Nephron (organoid): ENCODE results near the gene ZNF575.
"Not testable (repeated sequence)": the region's sequence is repeated elsewhere in the genome, so short reads cannot be mapped to it uniquely, and the experiment has no call there.

Experiments
- H3K27ac Mint-ChIP-seq, 3 experiments: 2 replicates each; pipeline ENCODE4 v1.8.0; 2020; ENCODE audit warnings: mixed read lengths in 3 of 3, mild to moderate bottlenecking in 2 of 3, moderate library complexity in 1 of 3
- H3K27me3 Mint-ChIP-seq: 2 replicates; pipeline ENCODE4 v1.8.0; 2021; ENCODE audit warnings: low read depth, mild to moderate bottlenecking, moderate library complexity, mixed read lengths
- H3K36me3 Mint-ChIP-seq: 2 replicates; pipeline ENCODE4 v1.8.0; 2020; ENCODE audit warnings: low read depth, mixed read lengths
- H3K4me1 Mint-ChIP-seq: 2 replicates; pipeline ENCODE4 v1.8.0; 2020; ENCODE audit warnings: mixed read lengths
- H3K4me3 Mint-ChIP-seq, 3 experiments: 2 replicates each; pipeline ENCODE4 v1.8.0; 2020; ENCODE audit warnings: mild to moderate bottlenecking in 3 of 3, mixed read lengths in 3 of 3, moderate library complexity in 2 of 3
- H3K9me3 Mint-ChIP-seq: 2 replicates; pipeline ENCODE4 v1.8.0; 2020; ENCODE audit warnings: mixed read lengths
- TF ChIP-seq, protein P1 (sequence below), 3 experiments: fragments of 200-600 bp; sonication (generic); IDR thresholded peaks; one replicate each; pipeline ENCODE4 v1.5.0; 2021; ENCODE audit warnings: antibody characterized with exemption in 3 of 3; ENCODE audit not compliant: unreplicated experiment in 3 of 3

Gene ZNF575

DNA sequence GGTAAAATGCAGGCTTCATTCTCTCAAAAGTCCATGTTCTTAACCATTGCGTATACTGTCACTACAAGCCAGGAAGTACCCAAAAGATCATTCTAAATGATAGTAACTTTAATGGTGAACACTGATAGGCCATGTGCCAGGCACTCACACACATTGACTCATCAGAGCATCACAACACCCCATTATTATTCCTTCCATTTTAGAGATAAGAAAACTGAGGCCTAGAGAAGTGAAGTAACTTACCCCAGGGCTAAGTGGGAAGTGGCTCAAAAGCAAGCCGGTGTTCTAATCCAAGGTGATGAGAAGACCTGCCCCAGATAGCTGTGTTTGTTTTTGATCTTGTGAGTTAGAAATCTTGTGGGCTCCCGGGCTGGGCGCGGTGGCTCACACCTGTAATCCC lies 27.0 kb upstream of the ZNF575 start:
- Mint-ChIP-seq H3K9me3 (no peaks in the 10 kb centered on the region), H3K4me1 (peaks cover 27% of the 10 kb centered on the region), H3K36me3 (peaks cover 23% of the 10 kb centered on the region), H3K27ac (no peak overlapping the region), H3K4me3 (peak overlapping the region; percentile 45 to 59 (median 53)), H3K27me3 (peaks cover 15% of the 10 kb centered on the region)
- TF ChIP-seq, protein P1, sequence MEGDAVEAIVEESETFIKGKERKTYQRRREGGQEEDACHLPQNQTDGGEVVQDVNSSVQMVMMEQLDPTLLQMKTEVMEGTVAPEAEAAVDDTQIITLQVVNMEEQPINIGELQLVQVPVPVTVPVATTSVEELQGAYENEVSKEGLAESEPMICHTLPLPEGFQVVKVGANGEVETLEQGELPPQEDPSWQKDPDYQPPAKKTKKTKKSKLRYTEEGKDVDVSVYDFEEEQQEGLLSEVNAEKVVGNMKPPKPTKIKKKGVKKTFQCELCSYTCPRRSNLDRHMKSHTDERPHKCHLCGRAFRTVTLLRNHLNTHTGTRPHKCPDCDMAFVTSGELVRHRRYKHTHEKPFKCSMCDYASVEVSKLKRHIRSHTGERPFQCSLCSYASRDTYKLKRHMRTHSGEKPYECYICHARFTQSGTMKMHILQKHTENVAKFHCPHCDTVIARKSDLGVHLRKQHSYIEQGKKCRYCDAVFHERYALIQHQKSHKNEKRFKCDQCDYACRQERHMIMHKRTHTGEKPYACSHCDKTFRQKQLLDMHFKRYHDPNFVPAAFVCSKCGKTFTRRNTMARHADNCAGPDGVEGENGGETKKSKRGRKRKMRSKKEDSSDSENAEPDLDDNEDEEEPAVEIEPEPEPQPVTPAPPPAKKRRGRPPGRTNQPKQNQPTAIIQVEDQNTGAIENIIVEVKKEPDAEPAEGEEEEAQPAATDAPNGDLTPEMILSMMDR (IDR thresholded peaks at IDR 0.05; ENCODE audit: unreplicated experiment in 3 of 3) = no peak

DNA sequence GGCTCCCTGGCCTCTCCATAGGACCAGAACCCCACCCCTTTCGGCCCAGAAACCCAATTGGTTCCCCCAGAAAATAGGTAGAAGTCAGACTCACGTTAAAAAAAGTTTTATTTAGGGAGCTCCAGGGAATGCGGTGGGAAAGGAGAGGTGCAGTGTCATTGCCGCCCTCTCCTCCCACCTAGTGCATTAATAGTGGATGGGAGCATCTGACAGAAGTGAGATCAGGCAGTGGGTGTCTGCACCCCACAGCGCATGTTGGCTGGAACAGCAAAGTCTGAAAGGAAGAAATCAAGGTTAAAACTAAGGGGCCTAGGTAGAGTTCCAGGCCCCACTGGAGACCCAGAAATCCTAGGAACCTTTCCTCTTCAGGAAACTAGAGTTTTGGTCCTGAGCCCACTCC lies 26.4 kb upstream of the ZNF575 start:
- H3K4me1 Mint-ChIP-seq = peaks cover 22% of the 10 kb centered on the region
- H3K9me3 Mint-ChIP-seq = no peaks in the 10 kb centered on the region
- TF ChIP-seq, protein P1 (IDR thresholded peaks at IDR 0.05; ENCODE audit: unreplicated experiment in 3 of 3) = no peak
- H3K36me3 Mint-ChIP-seq = peaks cover 28% of the 10 kb centered on the region
- no peak overlapping the region for H3K4me3 Mint-ChIP-seq
- peaks cover 15% of the 10 kb centered on the region for H3K27me3 Mint-ChIP-seq
- no peak overlapping the region for H3K27ac Mint-ChIP-seq

DNA sequence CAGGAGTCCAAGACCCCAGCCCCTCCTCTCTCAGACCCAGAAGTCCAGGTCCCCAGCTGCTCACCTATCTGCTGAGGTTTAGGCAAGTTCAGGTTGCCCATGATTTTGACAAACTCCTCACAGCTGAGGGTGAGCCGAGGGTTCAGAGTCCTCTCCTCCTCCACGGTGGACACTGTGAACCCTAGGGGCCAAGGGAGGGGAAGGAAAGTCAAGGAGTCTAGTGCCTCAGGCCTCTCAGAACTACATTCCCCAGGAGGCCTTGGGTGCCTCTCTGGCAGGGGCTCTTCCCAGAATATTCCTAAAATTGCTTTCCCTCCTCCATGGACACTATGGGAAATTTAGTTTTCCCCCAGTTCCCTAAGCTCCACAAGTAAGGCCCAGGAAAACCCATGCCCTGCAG lies 25.1 kb upstream of the ZNF575 start:
- peaks cover 10% of the 10 kb centered on the region for H3K27me3 Mint-ChIP-seq
- H3K4me1 Mint-ChIP-seq = peaks cover 18% of the 10 kb centered on the region
- peak overlapping the region in 2 of 3 experiments; percentile 27 to 45 for H3K4me3 Mint-ChIP-seq
- TF ChIP-seq, protein P1 (IDR thresholded peaks at IDR 0.05; ENCODE audit: unreplicated experiment in 3 of 3) = no peak
- H3K9me3 Mint-ChIP-seq = no peaks in the 10 kb centered on the region
- peaks cover 41% of the 10 kb centered on the region for H3K36me3 Mint-ChIP-seq
- H3K27ac Mint-ChIP-seq = peak overlapping the region in 2 of 3 experiments; percentile 28 to 45

DNA sequence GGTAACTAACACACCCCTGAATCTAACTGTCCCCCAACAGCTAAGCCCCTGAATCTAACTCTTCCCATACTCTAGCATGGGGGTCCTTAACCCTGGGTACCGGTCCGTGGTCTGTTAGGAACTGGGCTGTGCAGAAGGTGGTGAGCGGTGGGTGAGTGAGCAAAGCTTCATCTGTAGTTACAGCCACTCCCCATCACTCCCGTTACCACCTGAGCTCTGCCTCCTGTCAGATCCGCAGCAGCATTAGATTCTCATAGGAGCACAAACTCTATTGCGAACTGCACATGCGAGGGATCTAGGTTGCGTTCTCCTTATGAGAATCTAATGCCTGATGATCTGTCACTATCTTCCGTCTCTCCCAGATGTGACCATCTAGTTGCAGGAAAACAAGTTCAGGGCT lies 22.3 kb upstream of the ZNF575 start:
- Mint-ChIP-seq H3K9me3 (no peaks in the 10 kb centered on the region), H3K36me3 (peaks cover 52% of the 10 kb centered on the region), H3K27ac (no peak overlapping the region), H3K4me3 (no peak overlapping the region), H3K4me1 (no peaks in the 10 kb centered on the region), H3K27me3 (no peaks in the 10 kb centered on the region)
- TF ChIP-seq, protein P1 (IDR thresholded peaks at IDR 0.05; ENCODE audit: unreplicated experiment in 3 of 3) = no peak

DNA sequence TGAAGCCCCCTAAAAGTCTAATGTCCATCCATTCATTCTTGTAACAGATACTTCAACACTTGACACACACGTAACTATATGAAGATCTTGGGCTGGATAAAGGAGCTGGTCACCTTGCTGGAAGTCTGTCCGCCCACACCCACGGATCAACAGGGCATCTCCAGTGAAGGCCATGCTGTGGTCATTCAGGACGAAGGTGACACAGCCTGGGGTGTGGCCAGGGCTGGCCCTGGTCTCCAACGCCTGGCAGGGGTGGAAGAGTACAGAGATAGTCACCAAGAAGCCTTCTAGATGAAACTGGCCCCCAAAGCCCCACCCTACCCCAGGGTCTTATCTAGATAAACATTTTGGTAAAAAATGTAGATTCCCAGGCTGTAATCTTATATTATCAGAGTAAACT lies 21.7 kb upstream of the ZNF575 start:
- no peak overlapping the region for H3K27ac Mint-ChIP-seq
- H3K27me3 Mint-ChIP-seq = no peaks in the 10 kb centered on the region
- H3K9me3 Mint-ChIP-seq = no peaks in the 10 kb centered on the region
- no peak overlapping the region for H3K4me3 Mint-ChIP-seq
- TF ChIP-seq, protein P1 (IDR thresholded peaks at IDR 0.05; ENCODE audit: unreplicated experiment in 3 of 3) = no peak
- no peaks in the 10 kb centered on the region for H3K4me1 Mint-ChIP-seq
- peaks cover 56% of the 10 kb centered on the region for H3K36me3 Mint-ChIP-seq

DNA sequence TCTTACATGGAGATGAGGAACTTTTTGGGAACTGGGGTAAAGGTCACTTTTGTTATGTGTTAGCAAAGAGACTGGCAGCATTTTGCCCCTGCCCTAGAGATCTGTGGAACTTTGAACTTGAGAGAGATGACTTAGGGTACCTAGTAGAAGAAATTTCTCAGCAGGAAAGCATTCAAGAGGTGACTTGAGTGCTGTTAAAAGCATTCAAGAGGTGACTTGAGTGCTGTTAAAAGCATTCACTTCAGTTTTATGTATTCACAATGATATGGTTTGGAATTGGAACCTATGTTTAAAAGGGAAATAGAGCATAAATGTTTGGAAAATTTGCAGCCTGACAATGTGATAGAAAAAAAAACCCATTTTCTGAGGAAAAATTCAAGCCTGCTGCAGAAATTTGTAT lies 20.6 kb upstream of the ZNF575 start:
- H3K4me3 Mint-ChIP-seq, H3K4me1 Mint-ChIP-seq, H3K9me3 Mint-ChIP-seq, H3K27ac Mint-ChIP-seq, H3K27me3 Mint-ChIP-seq: not testable (repeated sequence)
- peaks cover 56% of the 10 kb centered on the region for H3K36me3 Mint-ChIP-seq
